K562 (cell line): Measurements from ENCODE around the gene WDR27. TPM values are rescaled to one million over a fixed set of nuclear protein-coding genes. Genes with fewer than 3 reads are reported as not detected.

Source experiments
- ATAC-seq: fragments of 200-7000 bp; cut with Tn5 transposase; 3 replicates; pipeline ENCODE4 v1.9.1; 2020; ENCODE audit warnings: moderate library complexity
- BruUV-seq: library from RNA; stranded (reverse); fragments of 400-500 nt; replicated peaks from 2 replicates; lab custom pipeline; 2021; lab: Mats Ljungman, UMichigan
- CTCF ChIA-PET: fragments of 300-600 bp; formaldehyde crosslinking; extraction: SDS; loops from one replicate; lab custom pipeline; 2021; ENCODE audit warnings: low intra/inter-chr PET ratio; lab: Yijun Ruan, JAX
- POLR2A ChIA-PET: fragments of 300-600, 350-650 bp; sonication (Branson Sonifier 250); formaldehyde crosslinking; extraction: SDS; loops from one replicate; lab custom pipeline; 2021; ENCODE audit warnings: antibody characterized with exemption, inconsistent platforms; lab: Yijun Ruan, JAX
- DNase-seq, 4 experiments: peaks; one replicate each; pipeline versions ENCODE4 v3.0.0 to v3.0.0-alpha.2; 2011 to 2018; ENCODE audit warnings: low spot score in 3 of 4, mixed read lengths in 3 of 4; ENCODE audit errors: extremely low read depth in 1 of 4
- FAIRE-seq: peaks from 2 replicates; lab custom pipeline; 2011; peaks lifted over from hg19 to GRCh38; lab: Jason Lieb, UNC
- H2AFZ ChIP-seq: 2 replicates; pipeline ENCODE4 v1.6.0; 2011; ENCODE audit warnings: low read depth, low read length, control low read depth, inconsistent platforms
- H3K27ac ChIP-seq: fragments of 200-600 bp; 3 replicates; pipeline ENCODE4 v1.8.0; 2011; ENCODE audit warnings: low read depth, mild to moderate bottlenecking, control low read depth, inconsistent platforms, low read length, moderate library complexity, mixed read lengths; ENCODE audit errors: extremely low read depth
- H3K27me3 ChIP-seq, 2 experiments: fragments of 300-600 bp in 1 of 2; 2 replicates in 1 of 2; 3 replicates in 1 of 2; pipeline versions ENCODE4 v1.6.0 to v1.8.0; 2011; ENCODE audit warnings: inconsistent platforms in 2 of 2, low read length in 2 of 2, mild to moderate bottlenecking in 1 of 2, mixed read lengths in 1 of 2, moderate library complexity in 1 of 2; ENCODE audit not compliant: control insufficient read depth in 2 of 2, insufficient read depth in 2 of 2
- H3K36me3 ChIP-seq: fragments of 300-600 bp; 3 replicates; pipeline ENCODE4 v1.8.0; 2011; ENCODE audit warnings: mild to moderate bottlenecking, low read length, inconsistent platforms; ENCODE audit not compliant: control insufficient read depth, insufficient read depth
- H3K4me1 ChIP-seq, 2 experiments: fragments of 200-600 bp in 1 of 2; replicated peaks in 1 of 2; 2 replicates in 1 of 2; 3 replicates in 1 of 2; pipeline versions ENCODE4 v1.5.1 to v1.8.0; 2011; ENCODE audit warnings: inconsistent platforms in 2 of 2, low read length in 2 of 2, mild to moderate bottlenecking in 1 of 2, mixed read lengths in 1 of 2, moderate library complexity in 1 of 2; ENCODE audit not compliant: control insufficient read depth in 2 of 2, insufficient read depth in 2 of 2
- H3K4me2 ChIP-seq: 2 replicates; pipeline ENCODE4 v1.6.1; 2011; ENCODE audit warnings: low read length, control low read depth, inconsistent platforms, mixed read lengths; ENCODE audit not compliant: insufficient read depth
- H3K4me3 ChIP-seq: fragments of 200-600 bp; sonication (generic), shearing (Covaris generic); 2 replicates; pipeline ENCODE4 v1.5.1; 2016; ENCODE audit warnings: control low read depth, inconsistent platforms
- H3K79me2 ChIP-seq: fragments of 200-600 bp; 3 replicates; pipeline ENCODE4 v1.8.0; 2011; ENCODE audit warnings: low read length, inconsistent platforms; ENCODE audit not compliant: control insufficient read depth, insufficient read depth
- H3K9ac ChIP-seq, 2 experiments: 2 replicates each; pipeline versions ENCODE4 v1.6.0 to v1.6.1; 2011; ENCODE audit warnings: low read depth in 2 of 2, low read length in 2 of 2, control low read depth in 1 of 2, inconsistent platforms in 1 of 2, mild to moderate bottlenecking in 1 of 2, mixed read lengths in 1 of 2; ENCODE audit not compliant: insufficient read depth in 1 of 2
- H3K9me1 ChIP-seq: one replicate; pipeline ENCODE4 v1.6.0; 2011; ENCODE audit warnings: inconsistent platforms, mild to moderate bottlenecking, low read length, moderate library complexity; ENCODE audit not compliant: control insufficient read depth, insufficient read depth
- H3K9me3 ChIP-seq: replicated peaks from 2 replicates; pipeline ENCODE4 v1.5.1; 2011; ENCODE audit warnings: low read depth, low read length, inconsistent platforms; ENCODE audit not compliant: control insufficient read depth, insufficient read depth
- H4K20me1 ChIP-seq: replicated peaks from 2 replicates; pipeline ENCODE4 v1.6.1; 2011; ENCODE audit warnings: low read length, inconsistent platforms, mixed read lengths; ENCODE audit not compliant: control insufficient read depth, insufficient read depth
- ETV5 ChIP-seq: sonication (generic); formaldehyde crosslinking; IDR thresholded peaks from 2 replicates; pipeline ENCODE4 v1.4.0; 2020; ENCODE audit warnings: low read depth, mild to moderate bottlenecking, missing genetic modification reagents
- HDGF ChIP-seq: fragments of 450-650 bp; IDR thresholded peaks from 2 replicates; pipeline ENCODE4 v1.6.1; 2016
- HMBOX1 ChIP-seq: sonication (generic); IDR thresholded peaks from 2 replicates; pipeline ENCODE4 v1.6.1; 2016
- HSF4 ChIP-seq: fragments of 250-450 bp; sonication (Bioruptor Pico); IDR thresholded peaks from 2 replicates; pipeline ENCODE4 v2.1.2; 2022; ENCODE audit warnings: mild to moderate bottlenecking, moderate library complexity, borderline replicate concordance
- LCOR ChIP-seq: sonication (generic); formaldehyde crosslinking; IDR thresholded peaks from 2 replicates; pipeline ENCODE4 v1.8.0; 2022; ENCODE audit warnings: mild to moderate bottlenecking, missing genetic modification reagents
- MAFG ChIP-seq: fragments of 450-650 bp; conservative IDR thresholded peaks from 2 replicates; pipeline ENCODE4 v1.6.1; 2016; ENCODE audit warnings: missing genetic modification characterization, missing compliant biosample characterization
- MED1 ChIP-seq: sonication (generic); formaldehyde crosslinking; IDR thresholded peaks from 2 replicates; pipeline ENCODE4 v1.8.1; 2023; ENCODE audit warnings: missing genetic modification reagents, borderline replicate concordance
- NR1H2 ChIP-seq: sonication (generic); formaldehyde crosslinking; IDR thresholded peaks from 2 replicates; pipeline ENCODE4 v1.4.0; 2020; ENCODE audit warnings: mild to moderate bottlenecking, missing genetic modification reagents
- POLR2B ChIP-seq: fragments of 450-650 bp; IDR thresholded peaks from 2 replicates; pipeline ENCODE4 v1.6.1; 2018; ENCODE audit warnings: low read depth; ENCODE audit not compliant: partially characterized antibody
- RREB1 ChIP-seq: fragments of 250-450 bp; sonication (Bioruptor Pico); IDR thresholded peaks from 2 replicates; pipeline ENCODE4 v1.4.0; 2020
- SRSF3 ChIP-seq: fragments of 200-400 bp; formaldehyde crosslinking; IDR thresholded peaks from 2 replicates; pipeline ENCODE4 v1.6.1; 2016; ENCODE audit warnings: mild to moderate bottlenecking, low read length, moderate library complexity; ENCODE audit not compliant: insufficient read depth
- TAL1 ChIP-seq: fragments of 450-650 bp; IDR thresholded peaks from 2 replicates; pipeline ENCODE4 v1.6.1; 2016; ENCODE audit warnings: mild to moderate bottlenecking
- TFAM ChIP-seq: fragments of 250-450 bp; sonication (Bioruptor Pico); conservative IDR thresholded peaks from 2 replicates; pipeline ENCODE4 v1.5.0; 2021; ENCODE audit warnings: mild to moderate bottlenecking, moderate library complexity
- TRIM28 ChIP-seq: fragments of 450-650 bp; IDR thresholded peaks from 2 replicates; pipeline ENCODE4 v1.6.1; 2017
- U2AF1 ChIP-seq: fragments of 200-400 bp; formaldehyde crosslinking; optimal IDR thresholded peaks from 2 replicates; pipeline ENCODE3; 2017; ENCODE audit warnings: mild to moderate bottlenecking, low read depth, low read length, moderate library complexity
- ZNF146 ChIP-seq: IDR thresholded peaks from one replicate; pipeline ENCODE4 v1.6.1; 2018; ENCODE audit warnings: missing compliant biosample characterization; ENCODE audit not compliant: unreplicated experiment
- ZNF174 ChIP-seq: fragments of 250-450 bp; sonication (Bioruptor Pico); IDR thresholded peaks from 2 replicates; pipeline ENCODE4 v1.4.0; 2020; ENCODE audit warnings: mild to moderate bottlenecking
- WGBS: fragments of 100-300 bp; shearing (Covaris generic); methylation state at CpG from one replicate; pipeline ENCODE4 v1.1.6; 2016; ENCODE audit warnings: low coverage, mixed read lengths; ENCODE audit not compliant: insufficient coverage; ENCODE audit errors: missing lambda C conversion rate; 5-methylcytosine and 5-hydroxymethylcytosine counted together
- in situ Hi-C: fragments of 300-500 bp; cut with MboI; formaldehyde crosslinking; loops from 4 replicates; pipeline ENCODE4 v1.15.0; 2018; ENCODE audit warnings: inconsistent platforms, mixed read lengths
- intact Hi-C: fragments of 100-400 bp; cut with micrococcal nuclease; formaldehyde crosslinking; loops from 2 replicates; pipeline ENCODE4 v1.14.2; 2022
- polyA plus RNA-seq, 8 experiments: library from polyadenylated mRNA; depleted of rRNA in 4 of 8; stranded (reverse) in 5 of 8; unstranded in 3 of 8; fragments of >200 nt; fragmentation: Nextera tagmentation in 2 of 8; fragmentation: Illumina TruSeq in 1 of 8; extraction: Ambion mirVana in 2 of 8; extraction: Trizol in 1 of 8; gene quantifications; 2 replicates each; pipeline versions ENCODE4 v1.2.1 to v1.2.3, GENCODE V29; 2011 to 2014; ENCODE audit warnings: inconsistent platforms in 1 of 8, missing spikeins in 1 of 8
- total RNA-seq, 7 experiments: library from RNA; depleted of rRNA in 6 of 7; stranded (reverse); fragments of >200 nt in 6 of 7; fragmentation: Illumina TruSeq in 2 of 7; extraction: Trizol in 2 of 7; gene quantifications; 2 replicates each; pipeline versions ENCODE4 v1.2.1 to v1.2.3, GENCODE V29; 2011 to 2021; ENCODE audit warnings: low replicate concordance in 1 of 7

WDR27 gene
- total and polyA plus RNA-seq, 9 of the 15 experiments (the other 6 are each of a cell fraction or from before 2014, with no cell fraction given) = 4.3 to 77.2 (median 22.7) TPM

GRCh38 chr6:169528755-169529154 lies 173.1 kb downstream of the WDR27 start (continued):
- TF ChIP-seq MAFG (tag) (peak; percentile 43; the same call in 1 of the 2 replicates), MED1 (CRISPR knock-in tag) (no peak)

GRCh38 chr6:169527306-169527705 lies 174.5 kb downstream of the WDR27 start:
- H3K27me3 ChIP-seq = no peaks in the 10 kb centered on the region; a peak in 2 of 5 replicates
- H3K4me2 ChIP-seq = no peak overlapping the region
- H3K9ac ChIP-seq = no peak overlapping the region
- H3K4me3 ChIP-seq = no peak overlapping the region
- ChIA-PET POLR2A (no interaction called here), CTCF (no interaction called here)
- no peak for DNase-seq
- no TSS peak for BruUV-seq
- ATAC-seq = no peak
- no peaks in the 10 kb centered on the region for H3K9me1 ChIP-seq
- no peak overlapping the region for H2AFZ ChIP-seq
- no peak overlapping the region for H3K27ac ChIP-seq
- H3K79me2 ChIP-seq = no peaks in the 10 kb centered on the region
- intact Hi-C loops (no loop called here), in situ Hi-C loops (no loop called here)
- no peaks in the 10 kb centered on the region; a peak in 1 of 5 replicates for H3K4me1 ChIP-seq
- H3K9me3 ChIP-seq = no peaks in the 10 kb centered on the region
- TF ChIP-seq HSF4 (CRISPR knock-in tag) (no peak), U2AF1 (no peak), NR1H2 (CRISPR knock-in tag) (no peak), SRSF3 (no peak), ETV5 (no peak), HDGF (no peak), TRIM28 (no peak), ZNF174 (CRISPR knock-in tag) (no peak), ZNF146 (no peak), POLR2B (no peak), TFAM (CRISPR knock-in tag) (no peak), HMBOX1 (no peak), TAL1 (no peak), RREB1 (CRISPR knock-in tag) (no peak), LCOR (CRISPR knock-in tag) (no peak)
- H4K20me1 ChIP-seq = no peaks in the 10 kb centered on the region
- FAIRE-seq = no peak
- no peaks in the 10 kb centered on the region for H3K36me3 ChIP-seq
- 0% methylated on average over 1 of the region's 1 CpG for WGBS
